Measurements from ENCODE around the gene MISP.

DNA sequence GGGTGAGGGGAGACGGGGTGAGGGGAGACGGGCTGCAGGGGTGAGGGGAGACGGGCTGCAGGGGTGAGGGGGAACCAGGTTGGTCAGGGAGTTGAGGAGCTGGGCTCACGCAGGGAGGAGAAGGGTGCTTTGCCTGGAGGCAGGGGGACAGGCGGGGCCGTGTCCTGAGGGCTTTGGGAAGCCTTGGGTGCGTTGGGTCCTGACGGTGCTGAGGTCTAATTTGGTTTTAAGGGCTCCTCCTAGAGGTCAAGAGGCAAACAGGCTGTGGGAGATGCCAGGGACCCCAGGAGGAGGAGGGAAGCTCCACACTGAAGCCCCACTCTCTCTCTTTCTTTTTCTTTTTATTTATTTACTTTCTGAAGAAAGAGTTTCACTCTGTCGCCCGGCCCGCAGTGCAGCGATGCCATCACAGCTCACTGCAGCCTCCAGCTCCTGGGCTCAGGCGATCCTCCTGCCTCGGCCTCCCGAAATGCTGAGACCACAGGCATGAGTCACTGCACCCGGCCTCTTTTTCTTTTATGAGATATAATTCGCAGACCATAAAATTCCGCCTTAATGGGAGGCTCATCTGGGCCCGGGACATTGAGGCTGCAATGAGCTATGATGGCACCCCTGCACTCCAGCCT, 9.3 kb upstream of the MISP start:
- TF ChIP-seq, protein P1, sequence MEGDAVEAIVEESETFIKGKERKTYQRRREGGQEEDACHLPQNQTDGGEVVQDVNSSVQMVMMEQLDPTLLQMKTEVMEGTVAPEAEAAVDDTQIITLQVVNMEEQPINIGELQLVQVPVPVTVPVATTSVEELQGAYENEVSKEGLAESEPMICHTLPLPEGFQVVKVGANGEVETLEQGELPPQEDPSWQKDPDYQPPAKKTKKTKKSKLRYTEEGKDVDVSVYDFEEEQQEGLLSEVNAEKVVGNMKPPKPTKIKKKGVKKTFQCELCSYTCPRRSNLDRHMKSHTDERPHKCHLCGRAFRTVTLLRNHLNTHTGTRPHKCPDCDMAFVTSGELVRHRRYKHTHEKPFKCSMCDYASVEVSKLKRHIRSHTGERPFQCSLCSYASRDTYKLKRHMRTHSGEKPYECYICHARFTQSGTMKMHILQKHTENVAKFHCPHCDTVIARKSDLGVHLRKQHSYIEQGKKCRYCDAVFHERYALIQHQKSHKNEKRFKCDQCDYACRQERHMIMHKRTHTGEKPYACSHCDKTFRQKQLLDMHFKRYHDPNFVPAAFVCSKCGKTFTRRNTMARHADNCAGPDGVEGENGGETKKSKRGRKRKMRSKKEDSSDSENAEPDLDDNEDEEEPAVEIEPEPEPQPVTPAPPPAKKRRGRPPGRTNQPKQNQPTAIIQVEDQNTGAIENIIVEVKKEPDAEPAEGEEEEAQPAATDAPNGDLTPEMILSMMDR (CRISPR knock-in tag; IDR thresholded peaks at IDR 0.05): peak; percentile 55
- TF ChIP-seq POLR2A (IDR thresholded peaks at IDR 0.05; ENCODE audit: insufficient read depth in 1 of 2, low read depth in 2 of 2, low read length in 2 of 2) (no peak), TBX3 (IDR thresholded peaks at IDR 0.05; ENCODE audit: borderline replicate concordance) (no peak), IKZF4 (CRISPR knock-in tag; IDR thresholded peaks at IDR 0.05; ENCODE audit: borderline replicate concordance, low read depth, not compliant biosample characterization) (no peak), CBX2 (IDR thresholded peaks at IDR 0.05; ENCODE audit: low read depth, low read length) (no peak), CBX2 (CRISPR knock-in tag; IDR thresholded peaks at IDR 0.05; ENCODE audit: low read depth) (no peak), GABPB1 (CRISPR knock-in tag; IDR thresholded peaks at IDR 0.05) (no peak), ASH2L (IDR thresholded peaks at IDR 0.05; ENCODE audit: insufficient read length, low read depth, low read length) (no peak), ZFX (CRISPR knock-in tag; IDR thresholded peaks at IDR 0.05; ENCODE audit: low read depth) (no peak), EP300 (IDR thresholded peaks at IDR 0.05; ENCODE audit: low read depth in 2 of 2, low read length in 2 of 2) (no peak), EP300 (CRISPR knock-in tag; IDR thresholded peaks at IDR 0.05; ENCODE audit: borderline replicate concordance) (no peak), RAD21 (CRISPR knock-in tag; IDR thresholded peaks at IDR 0.05) (peak; percentile 40; the same call in 1 of the 2 replicates), SP2 (CRISPR knock-in tag; IDR thresholded peaks at IDR 0.05) (no peak), NCOA2 (CRISPR knock-in tag; IDR thresholded peaks at IDR 0.05) (no peak), ZNF660 (CRISPR knock-in tag; IDR thresholded peaks at IDR 0.05; ENCODE audit: borderline replicate concordance, low read depth) (no peak)
- TF ChIP-seq, protein P2, sequence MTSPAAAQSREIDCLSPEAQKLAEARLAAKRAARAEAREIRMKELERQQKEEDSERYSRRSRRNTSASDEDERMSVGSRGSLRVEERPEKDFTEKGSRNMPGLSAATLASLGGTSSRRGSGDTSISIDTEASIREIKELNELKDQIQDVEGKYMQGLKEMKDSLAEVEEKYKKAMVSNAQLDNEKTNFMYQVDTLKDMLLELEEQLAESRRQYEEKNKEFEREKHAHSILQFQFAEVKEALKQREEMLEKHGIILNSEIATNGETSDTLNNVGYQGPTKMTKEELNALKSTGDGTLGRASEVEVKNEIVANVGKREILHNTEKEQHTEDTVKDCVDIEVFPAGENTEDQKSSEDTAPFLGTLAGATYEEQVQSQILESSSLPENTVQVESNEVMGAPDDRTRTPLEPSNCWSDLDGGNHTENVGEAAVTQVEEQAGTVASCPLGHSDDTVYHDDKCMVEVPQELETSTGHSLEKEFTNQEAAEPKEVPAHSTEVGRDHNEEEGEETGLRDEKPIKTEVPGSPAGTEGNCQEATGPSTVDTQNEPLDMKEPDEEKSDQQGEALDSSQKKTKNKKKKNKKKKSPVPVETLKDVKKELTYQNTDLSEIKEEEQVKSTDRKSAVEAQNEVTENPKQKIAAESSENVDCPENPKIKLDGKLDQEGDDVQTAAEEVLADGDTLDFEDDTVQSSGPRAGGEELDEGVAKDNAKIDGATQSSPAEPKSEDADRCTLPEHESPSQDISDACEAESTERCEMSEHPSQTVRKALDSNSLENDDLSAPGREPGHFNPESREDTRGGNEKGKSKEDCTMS (CRISPR knock-in tag; conservative IDR thresholded peaks at IDR 0.05): no peak

All from HepG2 (cell line).